Glutamatergic neuron (in vitro differentiated cells): ENCODE results near the gene SHOC2. TPM values are rescaled to one million over a fixed set of nuclear protein-coding genes. Genes with fewer than 3 reads are reported as not detected.

Experiments used
- DNase-seq: peaks from one replicate; pipeline ENCODE4 v3.0.0; 2022
- H3K27ac Mint-ChIP-seq: one replicate; pipeline ENCODE4 v1.8.0; 2020; ENCODE audit warnings: mild to moderate bottlenecking, mixed read lengths, inconsistent platforms; ENCODE audit not compliant: unreplicated experiment
- H3K27me3 Mint-ChIP-seq: one replicate; pipeline ENCODE4 v1.8.0; 2020; ENCODE audit warnings: mild to moderate bottlenecking, moderate library complexity, mixed read lengths, inconsistent platforms; ENCODE audit not compliant: unreplicated experiment
- H3K36me3 Mint-ChIP-seq: one replicate; pipeline ENCODE4 v1.8.0; 2020; ENCODE audit warnings: mild to moderate bottlenecking, mixed read lengths, inconsistent platforms; ENCODE audit not compliant: unreplicated experiment
- H3K4me1 Mint-ChIP-seq: one replicate; pipeline ENCODE4 v1.8.0; 2020; ENCODE audit warnings: mild to moderate bottlenecking, low read depth, mixed read lengths, inconsistent platforms; ENCODE audit not compliant: unreplicated experiment
- H3K4me3 Mint-ChIP-seq: one replicate; pipeline ENCODE4 v1.8.0; 2020; ENCODE audit warnings: mild to moderate bottlenecking, mixed read lengths, inconsistent platforms; ENCODE audit not compliant: unreplicated experiment
- H3K9me3 Mint-ChIP-seq: one replicate; pipeline ENCODE4 v1.8.0; 2020; ENCODE audit warnings: mild to moderate bottlenecking, moderate library complexity, mixed read lengths, inconsistent platforms; ENCODE audit not compliant: unreplicated experiment
- CTCF ChIP-seq: fragments of 200-600 bp; sonication (generic); IDR thresholded peaks from one replicate; pipeline ENCODE4 v1.5.0; 2021; ENCODE audit not compliant: partially characterized antibody, unreplicated experiment
- microRNA-seq: library from miRNA; unstranded; fragments of <30 nt; microRNA quantifications from one replicate; pipeline ENCODE4, GENCODE V29; 2020; ENCODE audit not compliant: unreplicated experiment
- total RNA-seq: library from RNA; stranded (reverse); fragmentation: NEBNext Ultra II Directional; extraction: Animal tissue kit (Norgen Biotek cat#: 25700); gene quantifications from one replicate; pipeline ENCODE4 v1.2.1, GENCODE V29; 2021; ENCODE audit not compliant: unreplicated experiment

SHOC2 gene
- total RNA-seq, 1 donor from 2014 or later = 98.3 TPM

DNA sequence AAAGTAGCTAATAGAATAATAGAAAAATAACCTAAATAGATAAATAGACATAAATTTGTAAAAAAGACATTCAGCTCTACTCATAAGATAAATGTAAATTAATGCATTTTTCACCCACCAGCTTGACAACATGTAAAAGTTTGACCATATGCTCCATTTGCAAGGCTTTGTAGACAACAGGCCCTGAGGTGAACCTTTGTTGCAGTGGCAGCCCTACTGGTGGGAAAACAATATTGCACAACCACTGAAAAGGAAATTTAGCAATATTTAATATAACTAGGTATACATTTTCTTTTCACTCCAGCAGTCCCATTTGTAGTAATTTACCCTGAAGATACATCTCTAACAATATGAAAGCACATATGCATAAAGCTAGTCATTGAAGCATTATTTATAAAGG, 118.5 kb downstream of the SHOC2 start:
- no peaks in the 10 kb centered on the region for H3K4me1 Mint-ChIP-seq
- H3K27me3 Mint-ChIP-seq = no peaks in the 10 kb centered on the region
- peaks cover 42% of the 10 kb centered on the region for H3K36me3 Mint-ChIP-seq
- peak; percentile 14 for TF ChIP-seq CTCF
- peaks cover 9% of the 10 kb centered on the region for H3K9me3 Mint-ChIP-seq
- H3K4me3 Mint-ChIP-seq = no peak overlapping the region
- no peak overlapping the region for H3K27ac Mint-ChIP-seq
- DNase-seq = no peak

GRCh38 chr10:111039522-111039921, 120.1 kb downstream of the SHOC2 start:
- no peak for DNase-seq
- Mint-ChIP-seq H3K9me3 (peaks cover 16% of the 10 kb centered on the region), H3K36me3 (peaks cover 31% of the 10 kb centered on the region)

DNA sequence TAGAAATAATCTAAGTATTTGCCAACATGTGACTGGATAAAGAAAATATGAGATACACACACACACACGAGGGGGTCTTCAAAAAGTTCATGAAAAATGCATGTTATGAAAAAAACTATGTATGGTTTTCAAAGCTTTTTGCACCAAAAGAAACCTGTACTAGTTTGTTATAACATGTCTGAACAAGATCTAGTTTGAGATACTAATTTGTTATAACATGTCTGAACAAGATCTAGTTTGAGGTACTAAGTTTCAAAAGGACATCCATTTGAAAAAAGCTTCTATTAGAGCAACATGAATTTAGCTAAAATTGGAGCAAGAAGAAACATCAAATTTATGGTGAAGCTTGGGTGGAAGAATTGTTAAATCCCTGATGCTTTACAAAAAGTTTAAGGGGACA, 137.6 kb downstream of the SHOC2 start:
- Mint-ChIP-seq H3K36me3 (peaks cover 6% of the 10 kb centered on the region), H3K27ac (no peak overlapping the region), H3K9me3 (peaks cover 2% of the 10 kb centered on the region), H3K27me3 (no peaks in the 10 kb centered on the region), H3K4me3 (no peak overlapping the region), H3K4me1 (no peaks in the 10 kb centered on the region)
- no peak for DNase-seq
- no peak for TF ChIP-seq CTCF

More at GRCh38 chr10:111039522-111039921, 120.1 kb downstream of the SHOC2 start:
- Mint-ChIP-seq H3K27ac (no peak overlapping the region), H3K27me3 (no peaks in the 10 kb centered on the region), H3K4me1 (no peaks in the 10 kb centered on the region), H3K4me3 (no peak overlapping the region)
- TF ChIP-seq CTCF = no peak

Small RNA genes within 50 kb of the gene (microRNA-seq; reads per million reads assigned to microRNA genes)
- 2.8 reads per million, percentile 20 among the genes with 10 or more reads in this experiment for gene MIR548E

Other genes with a start within 250 kb of the SHOC2 start
- gene PDCD4, start 47.7 kb upstream of the SHOC2 start, total RNA-seq = 149 TPM
- gene BBIP1, start 424 bp upstream of the SHOC2 start, total RNA-seq = 39.1 TPM
- 0.32 TPM for gene ADRA2A, start 157.4 kb downstream of the SHOC2 start, total RNA-seq